CD14-positive monocyte (primary cell): ENCODE measurements around the gene EEIG1. TPM values are rescaled to one million over a fixed set of nuclear protein-coding genes. Genes with fewer than 3 reads are reported as not detected.

Experiments
- DNase-seq, 3 donors: peaks; one replicate each; pipeline ENCODE4 v3.0.0-alpha.2; 2011 to 2022
- H2AFZ ChIP-seq: 2 replicates; pipeline ENCODE4 v1.6.0; 2012; ENCODE audit warnings: mild to moderate bottlenecking, low read depth, low read length, inconsistent platforms; ENCODE audit not compliant: insufficient read depth, poor library complexity, severe bottlenecking
- H3K27ac ChIP-seq, 2 donors: 1 replicate in 1 of 2; 2 replicates in 1 of 2; pipeline ENCODE4 v1.5.1; 2012 to 2013; ENCODE audit warnings: low read length in 2 of 2, control low read depth in 1 of 2, inconsistent platforms in 1 of 2, low read depth in 1 of 2, mild to moderate bottlenecking in 1 of 2
- H3K27me3 ChIP-seq, 2 donors: one replicate each; pipeline versions ENCODE4 v1.6.0 to v1.6.1; 2011 to 2013; ENCODE audit warnings: low read length in 2 of 2; ENCODE audit not compliant: control insufficient read depth in 2 of 2, insufficient read depth in 2 of 2
- H3K36me3 ChIP-seq, 2 donors: replicated peaks in 1 of 2; 1 replicate in 1 of 2; 2 replicates in 1 of 2; pipeline versions ENCODE4 v1.5.1 to v1.6.1; 2012 to 2013; ENCODE audit warnings: low read length in 2 of 2, control low read depth in 1 of 2, inconsistent platforms in 1 of 2, mild to moderate bottlenecking in 1 of 2; ENCODE audit not compliant: insufficient read depth in 2 of 2, control insufficient read depth in 1 of 2
- H3K4me1 ChIP-seq, 2 donors: 1 replicate in 1 of 2; 2 replicates in 1 of 2; pipeline versions ENCODE4 v1.5.1 to v1.6.1; 2012 to 2013; ENCODE audit warnings: low read length in 2 of 2, control low read depth in 1 of 2, inconsistent platforms in 1 of 2, mild to moderate bottlenecking in 1 of 2, moderate library complexity in 1 of 2; ENCODE audit not compliant: insufficient read depth in 2 of 2, control insufficient read depth in 1 of 2
- H3K4me2 ChIP-seq: replicated peaks from 2 replicates; pipeline ENCODE3; 2012; ENCODE audit warnings: low read length, moderate library complexity, mild to moderate bottlenecking; ENCODE audit not compliant: poor library complexity, severe bottlenecking; ENCODE audit errors: extremely low read depth
- H3K4me3 ChIP-seq, 3 experiments: fragments of 200-600 bp in 1 of 3; sonication (generic) in 1 of 3; replicated peaks in 1 of 3; 1 replicate in 2 of 3; 2 replicates in 1 of 3; pipeline ENCODE4 v1.5.1; 2011 to 2013; ENCODE audit warnings: low read length in 3 of 3, mild to moderate bottlenecking in 3 of 3, control low read depth in 2 of 3, low read depth in 2 of 3, inconsistent platforms in 1 of 3, moderate library complexity in 1 of 3
- H3K79me2 ChIP-seq: 2 replicates; pipeline ENCODE4 v1.6.0; 2012; ENCODE audit warnings: mild to moderate bottlenecking, control low read depth, inconsistent platforms, low read length, moderate library complexity; ENCODE audit not compliant: insufficient read depth
- H3K9ac ChIP-seq: 2 replicates; pipeline ENCODE4 v1.6.0; 2017; ENCODE audit warnings: low read length, mild to moderate bottlenecking; ENCODE audit not compliant: insufficient read depth, poor library complexity, severe bottlenecking
- H3K9me3 ChIP-seq, 2 donors: replicated peaks in 1 of 2; 1 replicate in 1 of 2; 2 replicates in 1 of 2; pipeline versions ENCODE4 v1.5.1 to v1.6.1; 2012 to 2013; ENCODE audit warnings: low read length in 2 of 2, control low read depth in 1 of 2; ENCODE audit not compliant: control insufficient read depth in 1 of 2, insufficient read depth in 1 of 2
- H4K20me1 ChIP-seq: 2 replicates; pipeline ENCODE4 v1.6.0; 2012; ENCODE audit warnings: mild to moderate bottlenecking, low read length, control low read depth, moderate library complexity; ENCODE audit not compliant: insufficient read depth
- H3K27ac Mint-ChIP-seq, 7 donors: one replicate each; pipeline ENCODE4 v1.8.0; 2020; ENCODE audit warnings: mild to moderate bottlenecking in 7 of 7, mixed read lengths in 7 of 7, moderate library complexity in 6 of 7, inconsistent platforms in 2 of 7
- H3K27me3 Mint-ChIP-seq, 3 donors: one replicate each; pipeline ENCODE4 v1.8.0; 2021 to 2022; ENCODE audit warnings: low read depth in 3 of 3, mild to moderate bottlenecking in 3 of 3, mixed read lengths in 3 of 3, moderate library complexity in 3 of 3, inconsistent platforms in 1 of 3
- H3K36me3 Mint-ChIP-seq, 2 donors: one replicate each; pipeline ENCODE4 v1.8.0; 2020; ENCODE audit warnings: mixed read lengths in 2 of 2, inconsistent platforms in 1 of 2, mild to moderate bottlenecking in 1 of 2
- H3K4me1 Mint-ChIP-seq: one replicate; pipeline ENCODE4 v1.8.0; 2020; ENCODE audit warnings: mild to moderate bottlenecking, mixed read lengths
- H3K4me3 Mint-ChIP-seq, 2 donors: one replicate each; pipeline ENCODE4 v1.8.0; 2020; ENCODE audit warnings: mild to moderate bottlenecking in 2 of 2, mixed read lengths in 2 of 2, moderate library complexity in 1 of 2
- H3K9me3 Mint-ChIP-seq, 7 donors: one replicate each; pipeline ENCODE4 v1.8.0; 2020 to 2022; ENCODE audit warnings: mixed read lengths in 7 of 7, mild to moderate bottlenecking in 6 of 7, moderate library complexity in 6 of 7, inconsistent platforms in 2 of 7
- WGBS: methylation state at CpG from one replicate; pipeline ENCODE4 v1.1.5; 2013; ENCODE audit warnings: missing lambda C conversion rate; ENCODE audit not compliant: insufficient coverage; 5-methylcytosine and 5-hydroxymethylcytosine counted together
- intact Hi-C, 2 donors: fragments of 100-400 bp; cut with micrococcal nuclease; formaldehyde crosslinking; loops; one replicate each; pipeline versions ENCODE4 v1.15.0 to v1.15.1; 2023
- polyA plus RNA-seq, 3 donors: library from polyadenylated mRNA; depleted of rRNA in 1 of 3; unstranded in 2 of 3; stranded (reverse) in 1 of 3; fragments of 300-500 nt in 2 of 3; fragments of >200 nt in 1 of 3; fragmentation: Illumina TruSeq in 2 of 3; gene quantifications; 1 replicate in 2 of 3; 2 replicates in 1 of 3; pipeline ENCODE4 v1.2.3, GENCODE V29; 2012 to 2021
- TF ChIP-seq, protein P1 (sequence below): fragments of 200-600 bp; IDR thresholded peaks from one replicate; pipeline ENCODE4 v1.8.0; 2022; ENCODE audit warnings: antibody characterized with exemption, mild to moderate bottlenecking

The EEIG1 gene
- polyA plus RNA-seq, 3 donors = 0.86 to 2.3 (median 2.1) TPM

DNA sequence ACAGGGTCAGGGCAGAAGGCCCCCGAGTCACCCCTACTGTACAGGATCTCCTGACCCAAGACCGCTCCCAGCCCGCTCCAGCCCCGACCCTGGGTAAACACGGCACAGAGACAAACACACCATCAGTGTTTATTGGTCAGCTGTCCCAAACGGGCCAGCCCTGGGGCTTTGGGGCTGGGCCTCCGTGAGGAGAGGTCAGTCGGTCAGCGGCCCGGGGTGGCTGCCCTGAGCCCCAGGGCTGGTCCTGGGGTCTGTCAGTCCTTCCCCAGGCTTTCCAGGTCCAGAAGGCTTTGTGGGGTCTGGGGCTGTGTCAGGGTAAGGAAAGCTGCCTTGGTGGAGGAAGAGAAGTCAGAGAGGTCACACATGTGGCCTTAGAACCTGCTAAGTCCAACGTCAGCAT is 45.8 kb downstream of the EEIG1 start:
- intact Hi-C loops = no loop called here
- WGBS = 80% methylated on average over 7 of the region's 11 CpGs
- Histone ChIP-seq H3K36me3 (peaks cover 2 to 9% of the 10 kb centered on the region in 2 donors), H3K79me2 (peaks cover 24% of the 10 kb centered on the region), H3K27ac (no peak overlapping the region), H3K9ac (no peak overlapping the region), H3K4me1 (peaks cover 40 to 50% of the 10 kb centered on the region in 2 donors), H4K20me1 (peaks cover 41% of the 10 kb centered on the region), H3K4me3 (no peak overlapping the region), H3K4me2 (no peak overlapping the region), H2AFZ (no peak overlapping the region), H3K9me3 (no peaks in the 10 kb centered on the region), H3K27me3 (peaks cover 4 to 15% of the 10 kb centered on the region in 2 donors)
- H3K36me3 Mint-ChIP-seq = peaks cover 16 to 36% of the 10 kb centered on the region in 2 donors
- H3K4me1 Mint-ChIP-seq = peaks cover 50% of the 10 kb centered on the region
- H3K4me3 Mint-ChIP-seq = no peak overlapping the region
- peaks cover 15 to 23% (median 20%) of the 10 kb centered on the region in 3 donors for H3K27me3 Mint-ChIP-seq
- DNase-seq = no peak
- TF ChIP-seq, protein P1, sequence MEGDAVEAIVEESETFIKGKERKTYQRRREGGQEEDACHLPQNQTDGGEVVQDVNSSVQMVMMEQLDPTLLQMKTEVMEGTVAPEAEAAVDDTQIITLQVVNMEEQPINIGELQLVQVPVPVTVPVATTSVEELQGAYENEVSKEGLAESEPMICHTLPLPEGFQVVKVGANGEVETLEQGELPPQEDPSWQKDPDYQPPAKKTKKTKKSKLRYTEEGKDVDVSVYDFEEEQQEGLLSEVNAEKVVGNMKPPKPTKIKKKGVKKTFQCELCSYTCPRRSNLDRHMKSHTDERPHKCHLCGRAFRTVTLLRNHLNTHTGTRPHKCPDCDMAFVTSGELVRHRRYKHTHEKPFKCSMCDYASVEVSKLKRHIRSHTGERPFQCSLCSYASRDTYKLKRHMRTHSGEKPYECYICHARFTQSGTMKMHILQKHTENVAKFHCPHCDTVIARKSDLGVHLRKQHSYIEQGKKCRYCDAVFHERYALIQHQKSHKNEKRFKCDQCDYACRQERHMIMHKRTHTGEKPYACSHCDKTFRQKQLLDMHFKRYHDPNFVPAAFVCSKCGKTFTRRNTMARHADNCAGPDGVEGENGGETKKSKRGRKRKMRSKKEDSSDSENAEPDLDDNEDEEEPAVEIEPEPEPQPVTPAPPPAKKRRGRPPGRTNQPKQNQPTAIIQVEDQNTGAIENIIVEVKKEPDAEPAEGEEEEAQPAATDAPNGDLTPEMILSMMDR = no peak
- peak overlapping the region in 2 of 7 donors; percentile 58 to 81 for H3K27ac Mint-ChIP-seq
- peaks cover 0 to 4% (median 0%) of the 10 kb centered on the region in 7 donors for H3K9me3 Mint-ChIP-seq

DNA sequence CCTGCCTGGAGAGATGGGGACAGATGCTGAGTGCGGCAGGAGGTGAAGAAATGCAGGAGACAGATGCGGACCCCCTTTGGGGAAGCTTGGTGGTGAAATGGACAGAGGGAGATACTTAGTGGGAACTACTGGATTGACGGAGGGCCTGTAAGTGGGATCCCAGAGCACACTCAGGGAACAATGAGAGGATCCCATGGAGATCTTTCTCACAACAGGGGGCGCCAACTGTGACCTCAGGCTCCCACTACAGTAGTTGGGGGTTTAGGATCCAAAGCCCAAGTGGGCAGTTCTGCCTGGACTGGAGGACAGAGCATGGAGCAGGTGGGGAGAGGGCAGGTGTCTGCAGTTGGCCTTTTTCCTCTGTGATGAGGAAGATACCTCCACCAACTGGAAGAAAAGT is 46.5 kb downstream of the EEIG1 start:
- H3K9ac ChIP-seq = no peak overlapping the region
- no peak for DNase-seq
- peaks cover 24% of the 10 kb centered on the region for H3K79me2 ChIP-seq
- WGBS = 100% methylated on average over 3 of the region's 4 CpGs
- Mint-ChIP-seq H3K9me3 (peaks cover 0 to 4% (median 0%) of the 10 kb centered on the region in 7 donors), H3K27me3 (peaks cover 23 to 30% (median 27%) of the 10 kb centered on the region in 3 donors), H3K27ac (peak overlapping the region in 3 of 7 donors; percentile 42 to 79 (median 75)), H3K36me3 (peaks cover 18 to 36% of the 10 kb centered on the region in 2 donors), H3K4me3 (no peak overlapping the region), H3K4me1 (peaks cover 52% of the 10 kb centered on the region)
- intact Hi-C loops = no loop called here
- H3K27ac ChIP-seq = no peak overlapping the region
- TF ChIP-seq, protein P1 = no peak
- H2AFZ ChIP-seq = no peak overlapping the region
- H3K4me3 ChIP-seq = no peak overlapping the region
- H4K20me1 ChIP-seq = peaks cover 41% of the 10 kb centered on the region
- H3K9me3 ChIP-seq = no peaks in the 10 kb centered on the region
- H3K4me1 ChIP-seq = peaks cover 40 to 50% of the 10 kb centered on the region in 2 donors
- peaks cover 2 to 9% of the 10 kb centered on the region in 2 donors for H3K36me3 ChIP-seq
- peaks cover 10 to 23% of the 10 kb centered on the region in 2 donors for H3K27me3 ChIP-seq
- H3K4me2 ChIP-seq = no peak overlapping the region
